Smooth muscle cell (in vitro differentiated cells): ENCODE results near the gene TDRD3. TPM values are rescaled to one million over a fixed set of nuclear protein-coding genes. Genes with fewer than 3 reads are reported as not detected.
"Not testable (repeated sequence)": the region's sequence is repeated elsewhere in the genome, so short reads cannot be mapped to it uniquely, and the experiment has no call there.

Experiments used
- DNase-seq: peaks from one replicate; lab custom pipeline; 2025; ENCODE audit not compliant: unreplicated experiment; lab: John Stamatoyannopoulos, UW
- H2AFZ ChIP-seq: fragments of 200-600 bp; sonication (generic); 2 replicates; pipeline ENCODE4 v1.6.0; 2016; ENCODE audit warnings: antibody characterized with exemption, low read depth, mild to moderate bottlenecking
- H3F3A ChIP-seq: fragments of 200-600 bp; sonication (generic); 2 replicates; pipeline ENCODE4 v1.6.0; 2017; ENCODE audit warnings: antibody characterized with exemption, low read depth
- H3K27ac ChIP-seq: fragments of 200-600 bp; sonication (generic); 2 replicates; pipeline ENCODE4 v1.5.1; 2016; ENCODE audit warnings: low read depth, mild to moderate bottlenecking
- H3K27me3 ChIP-seq: fragments of 200-600 bp; sonication (generic); 2 replicates; pipeline ENCODE4 v1.6.1; 2016; ENCODE audit warnings: low read depth, mild to moderate bottlenecking
- H3K36me3 ChIP-seq: fragments of 200-600 bp; sonication (generic); 2 replicates; pipeline ENCODE4 v1.5.1; 2016; ENCODE audit warnings: low read depth
- H3K4me1 ChIP-seq: fragments of 200-600 bp; sonication (generic); 2 replicates; pipeline ENCODE4 v1.5.1; 2016; ENCODE audit warnings: low read depth
- H3K4me2 ChIP-seq: fragments of 200-600 bp; sonication (generic); 2 replicates; pipeline ENCODE4 v1.6.0; 2016; ENCODE audit warnings: mild to moderate bottlenecking
- H3K4me3 ChIP-seq: fragments of 200-600 bp; sonication (generic); 2 replicates; pipeline ENCODE4 v1.5.1; 2016; ENCODE audit warnings: mild to moderate bottlenecking
- H3K79me2 ChIP-seq: fragments of 200-600 bp; sonication (generic); 2 replicates; pipeline ENCODE4 v1.6.0; 2016; ENCODE audit warnings: low read depth, mild to moderate bottlenecking
- H3K9ac ChIP-seq: fragments of 200-600 bp; sonication (generic); 2 replicates; pipeline ENCODE4 v1.6.0; 2016; ENCODE audit warnings: low read depth
- H3K9me3 ChIP-seq: fragments of 200-600 bp; sonication (generic); replicated peaks from 2 replicates; pipeline ENCODE4 v1.5.1; 2016; ENCODE audit warnings: low read depth
- H4K20me1 ChIP-seq: fragments of 200-600 bp; sonication (generic); 2 replicates; pipeline ENCODE4 v1.6.0; 2016; ENCODE audit warnings: low read depth
- WGBS: methylation state at CpG from one replicate; pipeline ENCODE4 v1.1.7; 2016; ENCODE audit warnings: low lambda C conversion rate; 5-methylcytosine and 5-hydroxymethylcytosine counted together
- polyA plus RNA-seq: library from polyadenylated mRNA; unstranded; fragments of >200 nt; fragmentation: Nextera tagmentation; extraction: Ambion mirVana; gene quantifications from 2 replicates; pipeline ENCODE4 v1.2.1, GENCODE V29; 2016
- total RNA-seq: library from RNA; depleted of rRNA; stranded (reverse); fragments of >200 nt; gene quantifications from 2 replicates; pipeline ENCODE4 v1.2.3, GENCODE V29; 2014
- TF ChIP-seq, protein P1 (sequence below): fragments of 200-600 bp; sonication (generic); IDR thresholded peaks from 2 replicates; pipeline ENCODE4 v1.5.1; 2017; ENCODE audit warnings: borderline replicate concordance, mild to moderate bottlenecking, antibody characterized with exemption; ENCODE audit not compliant: insufficient read depth, poor library complexity, severe bottlenecking

Gene TDRD3
- total and polyA plus RNA-seq, 2 experiments from 2014 or later: 7.3 to 20.4 TPM

DNA sequence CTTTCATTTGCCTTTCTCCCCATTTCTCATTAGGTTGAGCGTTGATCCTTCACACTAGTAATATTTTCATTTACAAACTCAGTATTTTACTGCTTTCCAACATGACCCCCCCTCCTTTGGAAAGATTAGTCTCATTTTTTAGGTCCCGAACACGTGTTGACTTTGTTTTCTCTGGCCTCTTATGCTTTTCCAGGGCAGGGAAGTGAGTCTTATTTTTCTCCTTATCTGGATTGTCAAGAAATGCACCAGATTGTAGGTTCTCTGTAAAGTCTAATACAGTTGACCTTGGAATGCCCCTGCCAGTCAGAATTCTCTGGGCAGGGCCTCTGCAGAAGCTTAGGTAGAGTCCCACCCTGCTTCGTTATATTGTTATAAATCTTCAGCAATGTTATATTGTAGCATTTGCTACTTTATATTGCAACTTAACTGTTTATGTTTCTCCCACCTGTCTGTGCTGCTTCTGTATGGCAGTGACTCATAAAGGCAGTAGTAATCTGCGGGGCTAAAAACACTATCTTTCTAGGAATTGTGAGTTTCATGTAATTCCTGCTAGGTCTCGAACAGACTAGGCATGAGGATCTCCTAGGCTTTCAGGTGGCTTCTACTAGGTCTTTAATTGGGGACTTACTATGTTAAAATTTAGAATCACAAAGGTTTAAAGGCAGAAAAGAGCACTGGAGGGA is 2.0 kb downstream of the TDRD3 start:
- TF ChIP-seq, protein P1, sequence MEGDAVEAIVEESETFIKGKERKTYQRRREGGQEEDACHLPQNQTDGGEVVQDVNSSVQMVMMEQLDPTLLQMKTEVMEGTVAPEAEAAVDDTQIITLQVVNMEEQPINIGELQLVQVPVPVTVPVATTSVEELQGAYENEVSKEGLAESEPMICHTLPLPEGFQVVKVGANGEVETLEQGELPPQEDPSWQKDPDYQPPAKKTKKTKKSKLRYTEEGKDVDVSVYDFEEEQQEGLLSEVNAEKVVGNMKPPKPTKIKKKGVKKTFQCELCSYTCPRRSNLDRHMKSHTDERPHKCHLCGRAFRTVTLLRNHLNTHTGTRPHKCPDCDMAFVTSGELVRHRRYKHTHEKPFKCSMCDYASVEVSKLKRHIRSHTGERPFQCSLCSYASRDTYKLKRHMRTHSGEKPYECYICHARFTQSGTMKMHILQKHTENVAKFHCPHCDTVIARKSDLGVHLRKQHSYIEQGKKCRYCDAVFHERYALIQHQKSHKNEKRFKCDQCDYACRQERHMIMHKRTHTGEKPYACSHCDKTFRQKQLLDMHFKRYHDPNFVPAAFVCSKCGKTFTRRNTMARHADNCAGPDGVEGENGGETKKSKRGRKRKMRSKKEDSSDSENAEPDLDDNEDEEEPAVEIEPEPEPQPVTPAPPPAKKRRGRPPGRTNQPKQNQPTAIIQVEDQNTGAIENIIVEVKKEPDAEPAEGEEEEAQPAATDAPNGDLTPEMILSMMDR: no peak
- 56% methylated on average over 6 of the region's 6 CpGs for WGBS
- Histone ChIP-seq H3K4me2 (peak overlapping the region; percentile 84), H3K4me1 (peaks cover 9% of the 10 kb centered on the region), H3K79me2 (peaks cover 57% of the 10 kb centered on the region), H4K20me1 (peaks cover 19% of the 10 kb centered on the region), H3K4me3 (peak overlapping the region; percentile 78), H3K27ac (peak overlapping the region; percentile 71), H3K9me3 (no peaks in the 10 kb centered on the region), H2AFZ (no peak overlapping the region), H3F3A (peaks cover 19% of the 10 kb centered on the region), H3K9ac (peak overlapping the region; percentile 1), H3K27me3 (no peaks in the 10 kb centered on the region), H3K36me3 (no peaks in the 10 kb centered on the region)
- no peak for DNase-seq

DNA sequence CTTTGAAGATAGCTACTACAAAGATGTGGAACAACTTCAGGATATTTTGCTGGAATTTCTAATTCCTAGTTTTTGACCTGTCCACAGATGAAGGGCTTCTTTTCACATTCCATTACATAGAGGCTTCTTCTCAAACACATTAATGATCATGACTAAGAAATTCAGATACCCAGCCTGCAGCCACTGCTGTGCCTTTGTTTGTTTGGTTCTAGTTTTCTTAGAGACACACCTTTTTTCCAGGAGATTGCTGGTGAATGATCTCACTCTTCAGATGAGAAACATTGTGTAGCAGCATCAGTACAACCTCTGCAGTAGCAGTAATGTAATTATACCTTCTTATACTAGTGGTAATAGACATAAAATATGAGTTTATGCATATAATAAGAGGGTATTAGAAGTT is 5.0 kb downstream of the TDRD3 start:
- peaks cover 19% of the 10 kb centered on the region for H3F3A ChIP-seq
- H4K20me1 ChIP-seq: peaks cover 26% of the 10 kb centered on the region
- H3K9ac ChIP-seq: no peak overlapping the region
- H2AFZ ChIP-seq: no peak overlapping the region
- peaks cover 81% of the 10 kb centered on the region for H3K79me2 ChIP-seq
- H3K27me3 ChIP-seq: no peaks in the 10 kb centered on the region
- H3K9me3 ChIP-seq: no peaks in the 10 kb centered on the region
- H3K4me3 ChIP-seq: no peak overlapping the region
- H3K4me2 ChIP-seq: no peak overlapping the region
- TF ChIP-seq, protein P1: no peak
- no peaks in the 10 kb centered on the region for H3K36me3 ChIP-seq
- DNase-seq: no peak
- peaks cover 9% of the 10 kb centered on the region for H3K4me1 ChIP-seq
- no peak overlapping the region for H3K27ac ChIP-seq

DNA sequence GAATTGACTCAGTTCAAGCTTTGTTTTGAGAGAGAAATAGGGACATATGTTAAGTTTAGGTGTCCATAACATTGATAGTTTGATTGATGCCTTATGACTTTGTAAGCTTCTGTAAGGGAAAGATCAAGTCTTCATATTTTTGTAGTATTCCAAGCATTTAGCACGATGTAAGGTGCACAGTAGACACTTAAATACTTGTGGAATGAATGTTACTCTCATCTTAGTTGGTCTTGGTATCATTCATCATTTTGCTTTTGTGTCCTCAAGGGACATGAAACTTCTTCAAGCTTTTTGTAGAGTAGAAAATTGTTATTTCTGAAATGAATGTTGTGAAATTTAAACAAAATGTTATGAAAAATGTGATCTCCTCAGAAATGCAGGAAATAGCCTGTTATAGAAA is 10.1 kb downstream of the TDRD3 start:
- Histone ChIP-seq H3F3A (no peaks in the 10 kb centered on the region), H3K36me3 (no peaks in the 10 kb centered on the region), H3K9me3 (no peaks in the 10 kb centered on the region), H2AFZ (no peak overlapping the region), H3K79me2 (peaks cover 61% of the 10 kb centered on the region), H3K27me3 (no peaks in the 10 kb centered on the region), H3K4me2 (no peak overlapping the region), H4K20me1 (peaks cover 27% of the 10 kb centered on the region), H3K4me1 (no peaks in the 10 kb centered on the region), H3K9ac (no peak overlapping the region), H3K27ac (no peak overlapping the region), H3K4me3 (no peak overlapping the region)
- no peak for DNase-seq
- WGBS: 92% methylated on average over 1 of the region's 1 CpG
- TF ChIP-seq, protein P1: no peak

DNA sequence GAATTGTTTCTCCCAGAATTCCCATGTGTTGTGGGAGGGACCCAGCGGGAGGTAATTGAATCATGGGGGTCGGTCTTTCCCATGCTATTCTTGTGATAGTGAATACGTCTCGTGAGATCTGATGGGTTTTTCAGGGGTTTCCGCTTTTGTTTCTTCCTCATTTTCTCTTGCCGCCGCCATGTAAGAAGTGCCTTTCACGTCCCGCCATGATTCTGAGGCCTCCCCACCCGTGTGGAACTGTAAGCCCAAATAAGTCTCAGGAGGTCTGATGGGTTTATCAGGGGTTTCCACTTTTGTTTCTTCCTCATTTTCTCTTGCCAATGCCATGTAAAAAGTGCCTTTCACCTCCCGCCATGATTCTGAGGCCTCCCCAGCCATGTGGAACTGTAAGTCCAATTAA is 10.8 kb downstream of the TDRD3 start:
- DNase-seq, H3K4me2 ChIP-seq, H3K27me3 ChIP-seq, H3K4me3 ChIP-seq, H3K9me3 ChIP-seq, H3K4me1 ChIP-seq, H3F3A ChIP-seq, H3K27ac ChIP-seq, H3K9ac ChIP-seq, H3K36me3 ChIP-seq, H2AFZ ChIP-seq: not testable (repeated sequence)
- peaks cover 28% of the 10 kb centered on the region for H4K20me1 ChIP-seq
- WGBS: 98% methylated on average over 11 of the region's 11 CpGs
- H3K79me2 ChIP-seq: peaks cover 57% of the 10 kb centered on the region

DNA sequence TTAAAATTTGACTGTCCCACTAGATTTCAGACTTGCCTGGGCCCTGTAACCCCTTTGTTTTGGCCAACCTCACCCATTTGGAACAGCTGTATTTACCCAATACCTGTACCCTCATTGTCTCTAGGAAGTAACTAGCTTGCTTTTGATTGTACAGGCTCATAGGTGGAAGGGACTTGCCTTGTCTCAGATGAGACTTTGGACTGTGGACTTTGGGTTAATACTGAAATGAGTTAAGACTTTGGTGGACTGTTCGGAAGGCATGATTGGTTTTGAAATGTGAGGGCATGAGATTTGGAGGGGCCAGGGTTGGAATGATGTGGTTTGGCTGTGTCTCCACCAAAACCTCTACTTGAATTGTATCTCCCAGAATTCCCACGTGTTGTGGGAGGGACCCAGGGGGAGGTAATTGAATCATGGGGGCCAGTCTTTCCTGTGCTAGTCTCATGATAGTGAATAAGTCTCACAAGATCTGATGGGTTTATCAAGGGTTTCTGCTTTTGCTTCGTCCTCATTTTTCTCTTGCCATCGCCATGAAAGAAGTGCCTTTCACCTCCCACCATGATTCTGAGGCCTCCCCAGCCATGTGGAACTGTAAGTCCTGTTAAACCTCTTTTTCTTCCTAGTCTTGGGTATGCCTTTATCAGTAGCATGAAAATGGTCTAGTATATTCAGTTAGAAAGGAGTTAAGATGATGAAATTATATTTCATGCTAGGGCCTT is 12.7 kb downstream of the TDRD3 start:
- H3F3A ChIP-seq, H3K4me3 ChIP-seq, H3K27me3 ChIP-seq, DNase-seq, H3K9me3 ChIP-seq, H3K27ac ChIP-seq, H3K4me2 ChIP-seq, H3K4me1 ChIP-seq, H2AFZ ChIP-seq, H3K36me3 ChIP-seq, H3K9ac ChIP-seq: not testable (repeated sequence)
- H4K20me1 ChIP-seq: peaks cover 23% of the 10 kb centered on the region
- H3K79me2 ChIP-seq: peaks cover 60% of the 10 kb centered on the region
- 93% methylated on average over 4 of the region's 4 CpGs for WGBS
